Neural crest cell (in vitro differentiated cells): Measurements from ENCODE around the gene EGF. TPM values are rescaled to one million over a fixed set of nuclear protein-coding genes. Genes with fewer than 3 reads are reported as not detected.

Source experiments
- DNase-seq: peaks from one replicate; pipeline ENCODE4 v3.0.0; 2021; ENCODE audit warnings: low read depth, mixed read lengths, low spot score
- H3K27ac Mint-ChIP-seq: one replicate; pipeline ENCODE4 v1.8.0; 2021; ENCODE audit warnings: mild to moderate bottlenecking, mixed read lengths; ENCODE audit not compliant: unreplicated experiment
- H3K27me3 Mint-ChIP-seq: 2 replicates; pipeline ENCODE4 v1.8.0; 2021; ENCODE audit warnings: low read depth, mild to moderate bottlenecking, mixed read lengths
- H3K36me3 Mint-ChIP-seq: 2 replicates; pipeline ENCODE4 v1.8.0; 2021; ENCODE audit warnings: low read depth, mild to moderate bottlenecking, mixed read lengths
- H3K4me1 Mint-ChIP-seq: 2 replicates; pipeline ENCODE4 v1.8.0; 2021; ENCODE audit warnings: mixed read lengths
- H3K4me3 Mint-ChIP-seq: one replicate; pipeline ENCODE4 v1.8.0; 2021; ENCODE audit warnings: mild to moderate bottlenecking, mixed read lengths
- H3K9me3 Mint-ChIP-seq: 2 replicates; pipeline ENCODE4 v1.8.0; 2021; ENCODE audit warnings: mixed read lengths
- CTCF ChIP-seq: fragments of 200-600 bp; sonication (generic); conservative IDR thresholded peaks from 2 replicates; pipeline ENCODE4 v1.5.0; 2021; ENCODE audit warnings: antibody characterized with exemption, mild to moderate bottlenecking
- total RNA-seq: library from RNA; stranded (reverse); gene quantifications from 2 replicates; pipeline ENCODE4 v1.2.1, GENCODE V29; 2021

Gene EGF
- total RNA-seq, 1 donor from 2014 or later = 0.84 TPM

GRCh38 chr4:109981936-109982335, 69.3 kb downstream of the EGF start:
- Mint-ChIP-seq H3K27me3 (no peaks in the 10 kb centered on the region), H3K9me3 (no peaks in the 10 kb centered on the region), H3K27ac (no peak overlapping the region), H3K4me1 (peaks cover 19% of the 10 kb centered on the region), H3K4me3 (no peak overlapping the region), H3K36me3 (no peaks in the 10 kb centered on the region)
- TF ChIP-seq CTCF = no peak
- DNase-seq = no peak

- Mint-ChIP-seq H3K4me1 (peaks cover 19% of the 10 kb centered on the region), H3K4me3 (no peak overlapping the region), H3K27ac (no peak overlapping the region), H3K9me3 (no peaks in the 10 kb centered on the region), H3K27me3 (no peaks in the 10 kb centered on the region), H3K36me3 (no peaks in the 10 kb centered on the region)
- DNase-seq = no peak
- TF ChIP-seq CTCF = no peak
These were observed 69.8 kb downstream of the EGF start for GRCh38 chr4:109982521-109982920.

GRCh38 chr4:109985993-109986974, 73.6 kb downstream of the EGF start:
- no peak for TF ChIP-seq CTCF
- Mint-ChIP-seq H3K4me1 (no peaks in the 10 kb centered on the region), H3K36me3 (no peaks in the 10 kb centered on the region), H3K4me3 (no peak overlapping the region), H3K9me3 (no peaks in the 10 kb centered on the region), H3K27me3 (no peaks in the 10 kb centered on the region), H3K27ac (no peak overlapping the region)
- DNase-seq = no peak

GRCh38 chr4:109989044-109989443, 76.4 kb downstream of the EGF start:
- Mint-ChIP-seq H3K4me1 (no peaks in the 10 kb centered on the region), H3K36me3 (no peaks in the 10 kb centered on the region), H3K27me3 (no peaks in the 10 kb centered on the region), H3K9me3 (no peaks in the 10 kb centered on the region), H3K4me3 (no peak overlapping the region), H3K27ac (no peak overlapping the region)
- no peak for TF ChIP-seq CTCF
- no peak for DNase-seq

- Mint-ChIP-seq H3K27me3 (peaks cover 5% of the 10 kb centered on the region), H3K27ac (no peak overlapping the region), H3K4me3 (no peak overlapping the region), H3K4me1 (no peaks in the 10 kb centered on the region), H3K9me3 (no peaks in the 10 kb centered on the region), H3K36me3 (no peaks in the 10 kb centered on the region)
- no peak for DNase-seq
- TF ChIP-seq CTCF = no peak
These were observed 76.9 kb downstream of the EGF start for GRCh38 chr4:109989618-109990017.
